Adrenal gland (tissue), 12 donors: ENCODE results near the gene HAS3. TPM values are rescaled to one million over a fixed set of nuclear protein-coding genes. Genes with fewer than 3 reads are reported as not detected.
"Not testable (repeated sequence)": the region's sequence is repeated elsewhere in the genome, so short reads cannot be mapped to it uniquely, and the experiment has no call there.

Source experiments
- DNase-seq, 7 donors: peaks; one replicate each; pipeline ENCODE4 v3.0.0-alpha.2; 2019 to 2020
- H3K27ac ChIP-seq, 5 donors: fragments of 200-600 bp; sonication (generic) in 4 of 5; 1 replicate in 3 of 5; 2 replicates in 2 of 5; pipeline versions ENCODE4 v1.5.1 to v1.8.0; 2016 to 2020; ENCODE audit warnings: mild to moderate bottlenecking in 1 of 5
- H3K27me3 ChIP-seq: fragments of 200-600 bp; 2 replicates; pipeline ENCODE4 v1.8.0; 2021
- H3K36me3 ChIP-seq, 2 donors: fragments of 200-600 bp; replicated peaks in 1 of 2; 1 replicate in 1 of 2; 2 replicates in 1 of 2; pipeline versions ENCODE4 v1.5.1 to v1.8.0; 2018 to 2022
- H3K4me1 ChIP-seq, 2 donors: fragments of 200-600 bp; replicated peaks in 1 of 2; 1 replicate in 1 of 2; 2 replicates in 1 of 2; pipeline versions ENCODE4 v1.5.1 to v1.8.0; 2018 to 2021
- H3K4me3 ChIP-seq, 4 donors: fragments of 200-600 bp; sonication (generic) in 3 of 4; one replicate each; pipeline ENCODE4 v1.5.1; 2016 to 2018
- H3K9me3 ChIP-seq, 3 donors: fragments of 200-600 bp; sonication (generic) in 1 of 3; replicated peaks in 1 of 3; 1 replicate in 2 of 3; 2 replicates in 1 of 3; pipeline versions ENCODE4 v1.5.1 to v1.8.0; 2016 to 2021
- POLR2A ChIP-seq, 2 donors: fragments of 450-650 bp; IDR thresholded peaks; one replicate each; pipeline ENCODE4 v1.6.1; 2017; ENCODE audit warnings: antibody characterized with exemption in 2 of 2, mild to moderate bottlenecking in 2 of 2, moderate library complexity in 1 of 2
- WGBS, 4 donors: extraction: QIAGEN DNeasy Blood & Tissue Kit in 2 of 4; methylation state at CpG; one replicate each; pipeline versions ENCODE4 v1.1.5 to v1.1.7; 2013 to 2017; 5-methylcytosine and 5-hydroxymethylcytosine counted together
- intact Hi-C, 2 donors: fragments of 100-400 bp; cut with DNase I; formaldehyde crosslinking; loops; one replicate each; pipeline versions ENCODE4 v1.14.1 to v1.15.0; 2022 to 2023
- polyA plus RNA-seq, 3 donors: library from polyadenylated mRNA; stranded (reverse); fragments of 200-250 nt in 2 of 3; fragments of 350-450 nt in 1 of 3; fragmentation: Illumina TruSeq in 1 of 3; extraction: RNeasy Lipid Tissue Mini Kit (QIAGEN cat#74804) in 1 of 3; gene quantifications; one replicate each; pipeline ENCODE4 v1.2.3, GENCODE V29; 2013 to 2014
- total RNA-seq, 9 donors: library from RNA; depleted of rRNA in 4 of 9; stranded (reverse); fragments of >200 nt in 4 of 9; fragments of 120-200 nt in 1 of 9; fragmentation: NEBNext Ultra II Directional in 1 of 9; extraction: Animal tissue kit (Norgen Biotek cat#: 25700) in 1 of 9; gene quantifications; one replicate each; pipeline versions ENCODE4 v1.1.0 to v1.2.4, GENCODE V29; 2013 to 2023
- TF ChIP-seq, protein P1 (sequence below), 6 experiments: fragments of 450-650 bp in 4 of 6; fragments of 200-600 bp in 2 of 6; sonication (generic) in 1 of 6; IDR thresholded peaks; 1 replicate in 5 of 6; 2 replicates in 1 of 6; pipeline versions ENCODE4 v1.5.1 to v1.8.0; 2016 to 2021; ENCODE audit warnings: antibody characterized with exemption in 6 of 6, mild to moderate bottlenecking in 2 of 6, moderate library complexity in 1 of 6
- donor health status: healthy with polysubstance abuse.
- donor health status: Bipolar disorder and iron deficiency.
- donor health status: DM: yes; HTN: yes; CAD: no.
- donor health status: DM: no; HTN: no; CAD: no.
- donor health status: DM: no; HTN: no; CAD: no.
- donor health status: DM: yes; HTN: yes; CAD: no.

Gene HAS3
- total and polyA plus RNA-seq, 12 donors, result 0.06 to 1.2 (median 0.43) TPM

DNA sequence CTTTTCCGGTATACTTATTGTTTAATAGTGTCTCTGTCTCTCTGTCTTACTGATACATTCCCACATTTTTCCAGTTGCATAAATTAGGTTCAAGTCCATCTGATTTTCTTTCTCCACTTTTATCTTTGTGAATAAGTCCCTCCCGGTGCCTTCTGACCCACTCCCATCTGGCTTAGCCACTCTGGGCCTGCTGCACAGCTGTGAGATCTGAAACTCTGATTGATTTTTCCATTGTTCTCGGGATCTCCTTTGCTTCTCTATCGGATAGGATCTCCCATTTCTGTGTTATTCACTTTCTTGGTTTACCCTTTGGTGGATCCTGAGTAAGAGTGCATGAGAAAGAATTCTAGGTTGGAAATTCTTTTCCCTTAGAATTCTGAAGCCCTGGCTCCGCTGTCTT, 35.6 kb downstream of the HAS3 start:
- TF ChIP-seq POLR2A (IDR thresholded peaks at IDR 0.05), result no peak
- TF ChIP-seq, protein P1, sequence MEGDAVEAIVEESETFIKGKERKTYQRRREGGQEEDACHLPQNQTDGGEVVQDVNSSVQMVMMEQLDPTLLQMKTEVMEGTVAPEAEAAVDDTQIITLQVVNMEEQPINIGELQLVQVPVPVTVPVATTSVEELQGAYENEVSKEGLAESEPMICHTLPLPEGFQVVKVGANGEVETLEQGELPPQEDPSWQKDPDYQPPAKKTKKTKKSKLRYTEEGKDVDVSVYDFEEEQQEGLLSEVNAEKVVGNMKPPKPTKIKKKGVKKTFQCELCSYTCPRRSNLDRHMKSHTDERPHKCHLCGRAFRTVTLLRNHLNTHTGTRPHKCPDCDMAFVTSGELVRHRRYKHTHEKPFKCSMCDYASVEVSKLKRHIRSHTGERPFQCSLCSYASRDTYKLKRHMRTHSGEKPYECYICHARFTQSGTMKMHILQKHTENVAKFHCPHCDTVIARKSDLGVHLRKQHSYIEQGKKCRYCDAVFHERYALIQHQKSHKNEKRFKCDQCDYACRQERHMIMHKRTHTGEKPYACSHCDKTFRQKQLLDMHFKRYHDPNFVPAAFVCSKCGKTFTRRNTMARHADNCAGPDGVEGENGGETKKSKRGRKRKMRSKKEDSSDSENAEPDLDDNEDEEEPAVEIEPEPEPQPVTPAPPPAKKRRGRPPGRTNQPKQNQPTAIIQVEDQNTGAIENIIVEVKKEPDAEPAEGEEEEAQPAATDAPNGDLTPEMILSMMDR (IDR thresholded peaks at IDR 0.05), result no peak
- Histone ChIP-seq H3K9me3 (no peaks in the 10 kb centered on the region), H3K27me3 (no peaks in the 10 kb centered on the region), H3K4me1 (peaks cover 0 to 11% of the 10 kb centered on the region in 2 donors), H3K36me3 (peaks cover 0 to 77% of the 10 kb centered on the region in 2 donors), H3K4me3 (no peak overlapping the region), H3K27ac (no peak overlapping the region)
- intact Hi-C loops, result no loop called here
- no peak for DNase-seq
- 90 to 96% (median 94%) methylated on average over 5 of the region's 5 CpGs for WGBS, 4 donors

DNA sequence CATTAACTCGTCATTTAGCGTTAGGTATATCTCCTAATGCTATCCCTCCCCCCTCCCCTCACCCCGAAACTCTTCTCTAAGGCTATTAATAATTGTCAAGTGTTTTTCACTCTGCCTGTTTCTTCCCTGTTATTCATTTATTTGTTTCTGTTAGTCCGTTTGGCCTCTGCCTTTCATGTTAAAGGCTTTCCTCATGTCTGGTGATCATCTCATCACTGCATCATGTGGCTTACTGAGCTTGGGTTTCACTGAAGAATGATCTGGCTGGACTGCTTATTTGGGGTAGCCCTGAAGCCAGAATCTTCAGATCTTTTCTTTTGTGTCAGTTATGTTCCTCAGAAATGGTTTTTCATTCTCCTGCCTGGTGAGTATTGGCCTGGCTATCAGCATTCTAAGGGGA, 36.5 kb downstream of the HAS3 start:
- Histone ChIP-seq H3K9me3 (no peaks in the 10 kb centered on the region), H3K27ac (no peak overlapping the region), H3K4me1 (peaks cover 0 to 15% of the 10 kb centered on the region in 2 donors), H3K36me3 (peaks cover 0 to 73% of the 10 kb centered on the region in 2 donors), H3K4me3 (no peak overlapping the region), H3K27me3 (no peaks in the 10 kb centered on the region)
- WGBS, 4 donors, result 90 to 96% (median 93%) methylated on average over 4 of the region's 4 CpGs
- TF ChIP-seq, protein P1 (IDR thresholded peaks at IDR 0.05), result no peak
- no peak for TF ChIP-seq POLR2A (IDR thresholded peaks at IDR 0.05)
- intact Hi-C loops, result no loop called here
- no peak for DNase-seq

DNA sequence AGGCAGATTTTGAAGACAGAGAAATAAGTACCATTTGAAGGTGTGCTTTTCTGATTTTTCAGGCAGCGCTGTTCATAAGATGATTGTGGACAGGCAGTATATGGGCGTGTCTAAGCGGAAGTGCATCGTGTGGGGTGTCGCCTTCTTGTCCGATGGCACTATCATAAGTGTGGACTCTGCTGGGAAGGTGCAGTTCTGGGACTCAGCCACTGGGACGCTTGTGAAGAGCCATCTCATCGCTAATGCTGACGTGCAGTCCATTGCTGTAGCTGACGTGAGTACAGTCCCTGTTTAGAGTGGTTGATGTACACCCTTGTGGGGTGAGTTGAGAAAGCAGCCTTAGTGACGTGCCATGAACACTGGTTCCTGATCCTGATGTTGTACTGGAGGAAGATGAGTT, 37.7 kb downstream of the HAS3 start:
- intact Hi-C loops, result no loop called here

DNA sequence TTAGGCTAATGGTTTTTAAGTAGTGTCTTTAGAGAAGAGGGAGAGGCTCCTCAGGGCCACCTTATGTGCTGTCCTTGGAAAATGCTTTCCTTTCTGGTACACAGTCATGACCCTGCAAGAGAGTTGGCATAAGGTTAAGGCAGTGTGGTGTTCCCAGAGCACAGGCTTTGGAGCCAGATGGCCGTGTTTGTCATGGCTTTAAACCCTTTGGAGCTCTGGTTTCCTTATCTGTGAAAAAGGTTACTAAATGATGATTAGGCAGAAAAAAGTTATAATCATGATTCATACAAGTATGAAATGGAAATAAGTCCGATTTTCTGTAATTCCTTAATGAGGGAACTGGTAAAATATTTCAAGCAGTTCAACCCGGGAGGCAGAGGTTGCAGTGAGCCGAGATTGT, 40.2 kb downstream of the HAS3 start:
- no peak overlapping the region for H3K4me3 ChIP-seq
- DNase-seq, result peak in 6 of 7 donors; percentile 57 to 84 (median 70)
- WGBS, 4 donors, result 34 to 44% (median 40%) methylated on average over 4 of the region's 4 CpGs
- peak in 1 of 2 donors; percentile 19 for TF ChIP-seq POLR2A (IDR thresholded peaks at IDR 0.05)
- TF ChIP-seq, protein P1 (IDR thresholded peaks at IDR 0.05), result no peak
- intact Hi-C loops, result no loop called here
- H3K27ac ChIP-seq, result peak overlapping the region in 4 of 5 donors; percentile 16 to 77 (median 51)
- no peaks in the 10 kb centered on the region for H3K9me3 ChIP-seq
- no peaks in the 10 kb centered on the region for H3K27me3 ChIP-seq
- peaks cover 0 to 15% of the 10 kb centered on the region in 2 donors for H3K4me1 ChIP-seq
- H3K36me3 ChIP-seq, result peaks cover 0 to 47% of the 10 kb centered on the region in 2 donors

More for the DNA sequence above, 37.7 kb downstream of the HAS3 start:
- Histone ChIP-seq H3K27ac (no peak overlapping the region), H3K36me3 (peaks cover 0 to 62% of the 10 kb centered on the region in 2 donors), H3K4me1 (peaks cover 0 to 15% of the 10 kb centered on the region in 2 donors), H3K9me3 (no peaks in the 10 kb centered on the region), H3K27me3 (no peaks in the 10 kb centered on the region), H3K4me3 (no peak overlapping the region)
- WGBS, 4 donors, result 90 to 95% (median 94%) methylated on average over 10 to 11 of the region's 11 CpGs
- DNase-seq, result no peak
- TF ChIP-seq POLR2A (IDR thresholded peaks at IDR 0.05), result no peak
- TF ChIP-seq, protein P1 (IDR thresholded peaks at IDR 0.05), result peak in 1 of 6 experiments; percentile 2

DNA sequence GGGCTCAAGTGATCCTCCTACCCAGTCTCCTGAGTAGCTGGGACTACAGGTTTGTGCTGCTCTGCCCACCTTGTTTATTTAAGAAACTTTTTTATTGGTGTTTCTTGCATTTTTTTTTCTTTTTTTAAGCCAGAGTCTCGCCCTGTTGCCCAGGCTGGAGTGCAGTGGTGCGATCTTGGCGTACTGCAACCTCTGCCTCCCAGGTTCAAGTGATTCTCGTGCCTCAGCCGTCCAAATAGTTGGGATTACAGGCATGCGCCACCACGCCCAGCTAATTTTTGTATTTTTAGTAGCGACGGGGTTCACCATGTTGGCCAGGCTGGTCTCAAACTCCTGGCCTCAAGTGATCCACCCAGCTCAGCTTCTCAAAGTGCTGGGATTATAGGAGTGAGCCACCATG, 44.2 kb downstream of the HAS3 start:
- not testable (repeated sequence) for H3K27me3 ChIP-seq, H3K4me3 ChIP-seq, H3K27ac ChIP-seq, DNase-seq, H3K9me3 ChIP-seq
- WGBS, 4 donors, result 86 to 91% (median 89%) methylated on average over 9 of the region's 9 CpGs
- intact Hi-C loops, result loop anchor here (5.0 to 10.0 kb wide), 2 partner anchors 138 to 145 kb away; no protein-coding TSS in a partner anchor
- Histone ChIP-seq H3K4me1 (peaks cover 0 to 15% of the 10 kb centered on the region in 2 donors), H3K36me3 (peaks cover 0 to 50% of the 10 kb centered on the region in 2 donors)
